HepG2 (cell line): ENCODE measurements around the gene SCGB1D2. TPM values are rescaled to one million over a fixed set of nuclear protein-coding genes. Genes with fewer than 3 reads are reported as not detected.

Source experiments
- CEBPG ChIP-seq: IDR thresholded peaks from 2 replicates; pipeline ENCODE4 v1.6.1; 2016
- MED1 ChIP-seq: sonication (generic); formaldehyde crosslinking; IDR thresholded peaks from 2 replicates; pipeline ENCODE4 v1.4.0; 2020; ENCODE audit warnings: missing genetic modification reagents
- MIER3 ChIP-seq: IDR thresholded peaks from 2 replicates; pipeline ENCODE4 v1.6.1; 2016; ENCODE audit warnings: missing compliant biosample characterization, borderline replicate concordance
- NFIB ChIP-seq: sonication (generic); formaldehyde crosslinking; IDR thresholded peaks from 2 replicates; pipeline ENCODE4 v1.9.0; 2021; ENCODE audit warnings: missing genetic modification reagents, mild to moderate bottlenecking, borderline replicate concordance
- POLR2G ChIP-seq: fragments of 200-400 bp; formaldehyde crosslinking; IDR thresholded peaks from 2 replicates; pipeline ENCODE4 v1.6.1; 2018; ENCODE audit warnings: mild to moderate bottlenecking, low read depth, low read length, moderate library complexity
- RFX3 ChIP-seq: IDR thresholded peaks from 2 replicates; pipeline ENCODE4 v1.6.1; 2016; ENCODE audit warnings: missing biosample characterization, missing genetic modification reagents
- RFXANK ChIP-seq: IDR thresholded peaks from 2 replicates; pipeline ENCODE4 v1.6.1; 2016
- SRSF4 ChIP-seq: fragments of 200-400 bp; formaldehyde crosslinking; IDR thresholded peaks from one replicate; pipeline ENCODE4 v1.6.1; 2018; ENCODE audit warnings: mild to moderate bottlenecking, low read depth, low read length, moderate library complexity; ENCODE audit not compliant: poor library complexity, severe bottlenecking
- ZBTB21 ChIP-seq: sonication (generic); formaldehyde crosslinking; IDR thresholded peaks from 2 replicates; pipeline ENCODE4 v1.4.0; 2020; ENCODE audit warnings: missing genetic modification reagents
- ZNF264 ChIP-seq: sonication (generic); formaldehyde crosslinking; IDR thresholded peaks from 2 replicates; pipeline ENCODE4 v1.4.0; 2020; ENCODE audit warnings: missing genetic modification reagents
- ZNF333 ChIP-seq: sonication (generic); formaldehyde crosslinking; IDR thresholded peaks from 2 replicates; pipeline ENCODE4 v1.4.0; 2020; ENCODE audit warnings: mild to moderate bottlenecking, missing genetic modification reagents, borderline replicate concordance
- ZNF362 ChIP-seq: sonication (generic); formaldehyde crosslinking; IDR thresholded peaks from 2 replicates; pipeline ENCODE4 v1.4.0; 2020; ENCODE audit warnings: missing genetic modification reagents, mild to moderate bottlenecking, borderline replicate concordance
- ZNF431 ChIP-seq: sonication (generic); formaldehyde crosslinking; IDR thresholded peaks from 2 replicates; pipeline ENCODE4 v1.9.0; 2022; ENCODE audit warnings: missing genetic modification reagents, low read depth, mild to moderate bottlenecking, borderline replicate concordance
- ZNF543 ChIP-seq: sonication (generic); formaldehyde crosslinking; IDR thresholded peaks from 2 replicates; pipeline ENCODE4 v1.4.0; 2020; ENCODE audit warnings: mild to moderate bottlenecking, missing genetic modification reagents
- ZNF781 ChIP-seq: sonication (generic); formaldehyde crosslinking; IDR thresholded peaks from 2 replicates; pipeline ENCODE4 v1.5.1; 2020; ENCODE audit warnings: borderline replicate concordance, mild to moderate bottlenecking, missing genetic modification reagents; ENCODE audit errors: not compliant biosample characterization
- ZNF879 ChIP-seq: sonication (generic); formaldehyde crosslinking; IDR thresholded peaks from 2 replicates; pipeline ENCODE4 v1.8.1; 2023; ENCODE audit warnings: missing genetic modification reagents
- polyA plus RNA-seq, 8 experiments: library from polyadenylated mRNA; depleted of rRNA in 3 of 8; stranded (reverse) in 7 of 8; unstranded in 1 of 8; fragments of >200 nt; fragmentation: Illumina TruSeq in 4 of 8; extraction: Trizol in 4 of 8; gene quantifications; 2 replicates each; pipeline versions ENCODE4 v1.2.1 to v1.2.3, GENCODE V29; 2011 to 2016; ENCODE audit warnings: low read depth in 4 of 8, missing spikeins in 1 of 8, mixed read lengths in 1 of 8; ENCODE audit not compliant: insufficient read depth in 1 of 8
- total RNA-seq, 5 experiments: library from RNA; depleted of rRNA; stranded (reverse); fragments of >200 nt; fragmentation: Illumina TruSeq; extraction: Trizol; gene quantifications; 2 replicates each; pipeline ENCODE4 v1.2.3, GENCODE V29; 2016; ENCODE audit warnings: low read depth in 1 of 5
- TF ChIP-seq, protein P1 (sequence below): IDR thresholded peaks from 2 replicates; pipeline ENCODE4 v1.6.1; 2016; ENCODE audit warnings: low read depth, control low read depth
- TF ChIP-seq, protein P2 (sequence below): sonication (generic); formaldehyde crosslinking; IDR thresholded peaks from 2 replicates; pipeline ENCODE4 v1.5.1; 2020; ENCODE audit warnings: mild to moderate bottlenecking, missing genetic modification reagents, borderline replicate concordance
- TF ChIP-seq, protein P3 (sequence below): IDR thresholded peaks from 2 replicates; pipeline ENCODE4 v1.6.1; 2016; ENCODE audit warnings: mild to moderate bottlenecking
- TF ChIP-seq, protein P4 (sequence below): sonication (generic); formaldehyde crosslinking; IDR thresholded peaks from 2 replicates; pipeline ENCODE4 v1.4.0; 2020; ENCODE audit warnings: mild to moderate bottlenecking, missing genetic modification reagents

The SCGB1D2 gene
- total and polyA plus RNA-seq, 2 of the 13 experiments (the other 11 are each of a cell fraction or from before 2014, with no cell fraction given) = not detected

DNA sequence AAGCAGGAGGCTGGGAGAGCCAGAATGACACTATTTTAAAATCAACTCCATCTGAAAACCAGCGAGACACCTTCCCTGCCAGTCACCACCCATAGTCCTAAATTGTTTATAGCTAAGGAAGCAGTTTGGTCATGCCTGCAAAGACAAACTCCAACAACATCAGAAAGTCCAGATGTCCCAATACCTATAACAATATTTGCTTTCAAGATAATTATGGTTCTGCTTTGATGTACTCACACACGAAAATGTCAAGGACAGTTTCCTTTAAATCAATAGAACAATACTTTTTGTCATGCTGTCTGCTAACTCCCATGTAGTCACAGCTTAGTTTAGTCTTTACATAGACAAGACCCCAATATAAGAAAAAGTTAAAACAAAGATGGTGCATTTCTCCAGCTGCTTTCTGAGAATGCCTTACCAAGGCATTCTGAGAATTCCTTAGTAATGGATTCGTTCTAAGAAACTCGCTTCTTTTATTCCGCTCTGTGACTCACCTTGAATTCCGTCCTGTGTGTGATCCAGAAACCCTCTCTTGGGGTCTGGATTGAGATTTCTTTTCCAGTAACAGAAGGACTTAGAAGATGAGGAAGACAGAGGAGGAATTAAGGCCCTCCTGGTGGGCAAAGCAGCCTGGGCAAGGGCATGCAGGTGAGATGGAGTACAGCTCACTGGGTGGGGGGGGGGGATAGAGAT, 18.4 kb downstream of the SCGB1D2 start (continued):
- TF ChIP-seq, protein P1, sequence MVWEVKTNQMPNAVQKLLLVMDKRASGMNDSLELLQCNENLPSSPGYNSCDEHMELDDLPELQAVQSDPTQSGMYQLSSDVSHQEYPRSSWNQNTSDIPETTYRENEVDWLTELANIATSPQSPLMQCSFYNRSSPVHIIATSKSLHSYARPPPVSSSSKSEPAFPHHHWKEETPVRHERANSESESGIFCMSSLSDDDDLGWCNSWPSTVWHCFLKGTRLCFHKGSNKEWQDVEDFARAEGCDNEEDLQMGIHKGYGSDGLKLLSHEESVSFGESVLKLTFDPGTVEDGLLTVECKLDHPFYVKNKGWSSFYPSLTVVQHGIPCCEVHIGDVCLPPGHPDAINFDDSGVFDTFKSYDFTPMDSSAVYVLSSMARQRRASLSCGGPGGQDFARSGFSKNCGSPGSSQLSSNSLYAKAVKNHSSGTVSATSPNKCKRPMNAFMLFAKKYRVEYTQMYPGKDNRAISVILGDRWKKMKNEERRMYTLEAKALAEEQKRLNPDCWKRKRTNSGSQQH (CRISPR knock-in tag) = 0 out of 2 replicates have a peak, but pooled peaks have one; percentile 29
- no peak for TF ChIP-seq ZNF781
- TF ChIP-seq RFX3 = no peak
- peak; percentile 86 for TF ChIP-seq CEBPG (CRISPR knock-in tag)
- 0 out of 2 replicates have a peak, but pooled peaks have one; percentile 36 for TF ChIP-seq RFXANK (CRISPR knock-in tag)
- peak; percentile 68; the same call in 1 of the 2 replicates for TF ChIP-seq ZNF362 (CRISPR knock-in tag)
- TF ChIP-seq SRSF4 = no peak
- TF ChIP-seq, protein P2, sequence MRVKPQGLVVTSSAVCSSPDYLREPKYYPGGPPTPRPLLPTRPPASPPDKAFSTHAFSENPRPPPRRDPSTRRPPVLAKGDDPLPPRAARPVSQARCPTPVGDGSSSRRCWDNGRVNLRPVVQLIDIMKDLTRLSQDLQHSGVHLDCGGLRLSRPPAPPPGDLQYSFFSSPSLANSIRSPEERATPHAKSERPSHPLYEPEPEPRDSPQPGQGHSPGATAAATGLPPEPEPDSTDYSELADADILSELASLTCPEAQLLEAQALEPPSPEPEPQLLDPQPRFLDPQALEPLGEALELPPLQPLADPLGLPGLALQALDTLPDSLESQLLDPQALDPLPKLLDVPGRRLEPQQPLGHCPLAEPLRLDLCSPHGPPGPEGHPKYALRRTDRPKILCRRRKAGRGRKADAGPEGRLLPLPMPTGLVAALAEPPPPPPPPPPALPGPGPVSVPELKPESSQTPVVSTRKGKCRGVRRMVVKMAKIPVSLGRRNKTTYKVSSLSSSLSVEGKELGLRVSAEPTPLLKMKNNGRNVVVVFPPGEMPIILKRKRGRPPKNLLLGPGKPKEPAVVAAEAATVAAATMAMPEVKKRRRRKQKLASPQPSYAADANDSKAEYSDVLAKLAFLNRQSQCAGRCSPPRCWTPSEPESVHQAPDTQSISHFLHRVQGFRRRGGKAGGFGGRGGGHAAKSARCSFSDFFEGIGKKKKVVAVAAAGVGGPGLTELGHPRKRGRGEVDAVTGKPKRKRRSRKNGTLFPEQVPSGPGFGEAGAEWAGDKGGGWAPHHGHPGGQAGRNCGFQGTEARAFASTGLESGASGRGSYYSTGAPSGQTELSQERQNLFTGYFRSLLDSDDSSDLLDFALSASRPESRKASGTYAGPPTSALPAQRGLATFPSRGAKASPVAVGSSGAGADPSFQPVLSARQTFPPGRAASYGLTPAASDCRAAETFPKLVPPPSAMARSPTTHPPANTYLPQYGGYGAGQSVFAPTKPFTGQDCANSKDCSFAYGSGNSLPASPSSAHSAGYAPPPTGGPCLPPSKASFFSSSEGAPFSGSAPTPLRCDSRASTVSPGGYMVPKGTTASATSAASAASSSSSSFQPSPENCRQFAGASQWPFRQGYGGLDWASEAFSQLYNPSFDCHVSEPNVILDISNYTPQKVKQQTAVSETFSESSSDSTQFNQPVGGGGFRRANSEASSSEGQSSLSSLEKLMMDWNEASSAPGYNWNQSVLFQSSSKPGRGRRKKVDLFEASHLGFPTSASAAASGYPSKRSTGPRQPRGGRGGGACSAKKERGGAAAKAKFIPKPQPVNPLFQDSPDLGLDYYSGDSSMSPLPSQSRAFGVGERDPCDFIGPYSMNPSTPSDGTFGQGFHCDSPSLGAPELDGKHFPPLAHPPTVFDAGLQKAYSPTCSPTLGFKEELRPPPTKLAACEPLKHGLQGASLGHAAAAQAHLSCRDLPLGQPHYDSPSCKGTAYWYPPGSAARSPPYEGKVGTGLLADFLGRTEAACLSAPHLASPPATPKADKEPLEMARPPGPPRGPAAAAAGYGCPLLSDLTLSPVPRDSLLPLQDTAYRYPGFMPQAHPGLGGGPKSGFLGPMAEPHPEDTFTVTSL (CRISPR knock-in tag) = peak; percentile 98
- TF ChIP-seq POLR2G = no peak
- TF ChIP-seq MED1 (CRISPR knock-in tag) = peak; percentile 94
- TF ChIP-seq ZNF543 (CRISPR knock-in tag) = 0 out of 2 replicates have a peak, but pooled peaks have one; percentile 50
- TF ChIP-seq MIER3 (CRISPR knock-in tag) = peak; percentile 91; the same call in 1 of the 2 replicates
- no peak for TF ChIP-seq NFIB (CRISPR knock-in tag)
- TF ChIP-seq ZNF879 (CRISPR knock-in tag) = no peak
- no peak for TF ChIP-seq ZNF431
- TF ChIP-seq, protein P3, sequence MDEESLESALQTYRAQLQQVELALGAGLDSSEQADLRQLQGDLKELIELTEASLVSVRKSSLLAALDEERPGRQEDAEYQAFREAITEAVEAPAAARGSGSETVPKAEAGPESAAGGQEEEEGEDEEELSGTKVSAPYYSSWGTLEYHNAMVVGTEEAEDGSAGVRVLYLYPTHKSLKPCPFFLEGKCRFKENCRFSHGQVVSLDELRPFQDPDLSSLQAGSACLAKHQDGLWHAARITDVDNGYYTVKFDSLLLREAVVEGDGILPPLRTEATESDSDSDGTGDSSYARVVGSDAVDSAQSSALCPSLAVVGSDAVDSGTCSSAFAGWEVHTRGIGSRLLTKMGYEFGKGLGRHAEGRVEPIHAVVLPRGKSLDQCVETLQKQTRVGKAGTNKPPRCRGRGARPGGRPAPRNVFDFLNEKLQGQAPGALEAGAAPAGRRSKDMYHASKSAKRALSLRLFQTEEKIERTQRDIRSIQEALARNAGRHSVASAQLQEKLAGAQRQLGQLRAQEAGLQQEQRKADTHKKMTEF (CRISPR knock-in tag) = peak; percentile 95
- peak; percentile 67; the same call in 1 of the 2 replicates for TF ChIP-seq ZNF264
- TF ChIP-seq ZNF333 = no peak
- TF ChIP-seq, protein P4, sequence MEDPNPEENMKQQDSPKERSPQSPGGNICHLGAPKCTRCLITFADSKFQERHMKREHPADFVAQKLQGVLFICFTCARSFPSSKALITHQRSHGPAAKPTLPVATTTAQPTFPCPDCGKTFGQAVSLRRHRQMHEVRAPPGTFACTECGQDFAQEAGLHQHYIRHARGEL (CRISPR knock-in tag) = no peak
- TF ChIP-seq ZBTB21 (CRISPR knock-in tag) = peak; percentile 15; the same call in 1 of the 2 replicates
